Measurements from ENCODE around the gene CDH13. TPM values are rescaled to one million over a fixed set of nuclear protein-coding genes. Genes with fewer than 3 reads are reported as not detected.

CDH13 gene
- total RNA-seq, 3 donors from 2014 or later, result 4.9 to 11.2 (median 9.8) TPM

GRCh38 chr16:82682767-82683166 is 56.0 kb downstream of the CDH13 start:
- intact Hi-C loops (cut with DNase I, micrococcal nuclease), result no loop called here
- Histone ChIP-seq H3K9me3 (no peaks in the 10 kb centered on the region), H3K36me3 (ENCODE audit: low read depth) (no peaks in the 10 kb centered on the region), H3K4me1 (ENCODE audit: low read depth) (no peaks in the 10 kb centered on the region), H3K4me3 (no peak overlapping the region)
- ATAC-seq, result no peak
- no peak for DNase-seq
- TF ChIP-seq CTCF (IDR thresholded peaks at IDR 0.05), result no peak

GRCh38 chr16:82684256-82684655 is 57.5 kb downstream of the CDH13 start:
- H3K9me3 ChIP-seq, result no peaks in the 10 kb centered on the region
- no peak for TF ChIP-seq CTCF (IDR thresholded peaks at IDR 0.05)

DNA sequence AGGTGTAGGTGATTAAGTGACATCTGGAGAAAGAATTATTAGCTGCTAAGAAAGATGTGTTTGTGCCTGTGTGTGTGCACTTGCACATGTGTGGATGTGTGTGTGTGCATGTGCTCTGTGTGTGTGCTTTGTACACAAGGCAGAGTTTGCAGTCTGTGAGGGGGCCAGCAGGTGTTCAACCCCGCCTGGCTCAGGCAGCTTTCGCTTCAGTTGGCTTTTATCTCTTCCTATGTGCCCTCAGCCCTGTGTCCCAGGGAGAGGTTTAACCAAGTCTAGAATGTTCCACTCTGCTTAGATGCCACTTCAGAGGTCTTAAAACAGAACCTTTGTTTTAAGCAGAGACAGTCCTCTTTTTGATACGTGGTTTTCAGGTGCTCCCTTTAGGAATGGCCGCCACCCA is 58.8 kb downstream of the CDH13 start:
- Histone ChIP-seq H3K4me1 (ENCODE audit: low read depth) (no peaks in the 10 kb centered on the region), H3K9me3 (no peaks in the 10 kb centered on the region), H3K36me3 (ENCODE audit: low read depth) (no peaks in the 10 kb centered on the region), H3K4me3 (no peak overlapping the region)
- intact Hi-C loops (cut with DNase I, micrococcal nuclease), result no loop called here
- no peak for TF ChIP-seq CTCF (IDR thresholded peaks at IDR 0.05)
- DNase-seq (no peak), ATAC-seq (no peak)

More at GRCh38 chr16:82684256-82684655, 57.5 kb downstream of the CDH13 start:
- no peak overlapping the region for H3K4me3 ChIP-seq
- no peaks in the 10 kb centered on the region for H3K36me3 ChIP-seq (ENCODE audit: low read depth)
- H3K4me1 ChIP-seq (ENCODE audit: low read depth), result no peaks in the 10 kb centered on the region
- no peak for ATAC-seq
- intact Hi-C loops (cut with DNase I, micrococcal nuclease), result no loop called here
- no peak for DNase-seq

GRCh38 chr16:82694239-82694874 is 67.6 kb downstream of the CDH13 start:
- no peak for DNase-seq
- no peak overlapping the region for H3K4me3 ChIP-seq
- H3K9me3 ChIP-seq, result no peaks in the 10 kb centered on the region
- TF ChIP-seq CTCF (IDR thresholded peaks at IDR 0.05), result no peak
- intact Hi-C loops (cut with DNase I, micrococcal nuclease), result no loop called here
- no peak for ATAC-seq
- H3K36me3 ChIP-seq (ENCODE audit: low read depth), result no peaks in the 10 kb centered on the region
- no peaks in the 10 kb centered on the region for H3K4me1 ChIP-seq (ENCODE audit: low read depth)

- no peak overlapping the region for H3K4me3 ChIP-seq
- H3K4me1 ChIP-seq (ENCODE audit: low read depth), result no peaks in the 10 kb centered on the region
- intact Hi-C loops (cut with DNase I, micrococcal nuclease), result no loop called here
- ATAC-seq (no peak), DNase-seq (no peak)
- no peak for TF ChIP-seq CTCF (IDR thresholded peaks at IDR 0.05)
- no peaks in the 10 kb centered on the region for H3K36me3 ChIP-seq (ENCODE audit: low read depth)
- no peaks in the 10 kb centered on the region for H3K9me3 ChIP-seq
Measured at GRCh38 chr16:82695806-82696205, 69.0 kb downstream of the CDH13 start.

DNA sequence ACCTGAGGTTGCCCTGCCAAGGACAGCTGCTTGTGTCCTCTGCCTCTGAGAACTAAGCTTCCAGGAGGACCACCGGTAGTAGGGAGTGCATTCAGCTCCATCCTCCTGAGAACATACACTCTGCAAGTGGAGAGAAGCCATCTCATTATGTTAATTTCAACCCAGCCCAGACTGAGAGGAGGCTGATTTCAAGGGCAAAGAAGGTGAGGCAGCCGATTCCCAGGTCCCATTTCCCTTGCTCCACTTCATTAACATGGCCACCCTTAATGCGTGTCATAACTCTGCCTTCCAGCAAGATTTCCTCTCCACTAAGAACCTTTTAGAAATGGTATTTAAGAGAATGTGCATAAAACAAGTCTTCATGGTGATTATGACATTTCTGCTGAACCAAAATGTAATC is 72.5 kb downstream of the CDH13 start:
- Histone ChIP-seq H3K9me3 (no peaks in the 10 kb centered on the region), H3K36me3 (ENCODE audit: low read depth) (no peaks in the 10 kb centered on the region), H3K4me1 (ENCODE audit: low read depth) (no peaks in the 10 kb centered on the region), H3K4me3 (no peak overlapping the region)
- DNase-seq (no peak), ATAC-seq (no peak)
- TF ChIP-seq CTCF (IDR thresholded peaks at IDR 0.05), result no peak
- intact Hi-C loops (cut with DNase I, micrococcal nuclease), result no loop called here

Measured in mucosa of descending colon (tissue), 3 donors.